SK-N-SH treated with all-trans-retinoic acid at 6 μM for 48 hours (cell line): ENCODE data around the gene LRCH4.

ENCODE experiments used
- CSDC2 ChIP-seq: fragments of 250-450 bp; sonication (Bioruptor Pico); IDR thresholded peaks from 2 replicates; pipeline ENCODE4 v1.5.0; 2020; ENCODE audit warnings: mild to moderate bottlenecking, moderate library complexity
- CSRNP3 ChIP-seq: fragments of 250-450 bp; sonication (Bioruptor Pico); IDR thresholded peaks from 2 replicates; pipeline ENCODE4 v1.5.1; 2021; ENCODE audit warnings: mild to moderate bottlenecking, moderate library complexity
- PATZ1 ChIP-seq: fragments of 250-450 bp; sonication (Bioruptor Pico); IDR thresholded peaks from 2 replicates; pipeline ENCODE4 v1.8.0; 2020; ENCODE audit warnings: mild to moderate bottlenecking, moderate library complexity, borderline replicate concordance
- PPARA ChIP-seq: fragments of 250-450 bp; sonication (Bioruptor Pico); IDR thresholded peaks from 2 replicates; pipeline ENCODE4 v1.5.0; 2020; ENCODE audit warnings: mild to moderate bottlenecking, borderline replicate concordance
- SNAI2 ChIP-seq: fragments of 250-450 bp; sonication (Bioruptor Pico); IDR thresholded peaks from 2 replicates; pipeline ENCODE4 v1.5.0; 2020; ENCODE audit warnings: mild to moderate bottlenecking, moderate library complexity
- ZNF70 ChIP-seq: fragments of 450-650 bp; formaldehyde crosslinking; IDR thresholded peaks from 2 replicates; pipeline ENCODE4 v1.5.0; 2020; ENCODE audit warnings: mild to moderate bottlenecking, moderate library complexity

GRCh38 chr7:100540073-100540723 lies 45.7 kb downstream of the LRCH4 start:
- TF ChIP-seq PPARA (no peak), ZNF70 (CRISPR knock-in tag) (no peak), CSDC2 (CRISPR knock-in tag) (no peak), PATZ1 (no peak), SNAI2 (CRISPR knock-in tag) (no peak), CSRNP3 (CRISPR knock-in tag) (no peak)
